HEK293T (cell line): ENCODE data around the gene PTPRD.

Experiments used
- CTCF ChIA-PET: fragments of 350-600 bp; formaldehyde crosslinking; extraction: SDS; loops from one replicate; lab custom pipeline; 2021; ENCODE audit warnings: antibody characterized with exemption, inconsistent platforms; lab: Yijun Ruan, JAX
- POLR2A ChIA-PET: fragments of 350-600 bp; formaldehyde crosslinking; extraction: SDS; loops from one replicate; lab custom pipeline; 2020; ENCODE audit warnings: antibody characterized with exemption, inconsistent platforms; lab: Yijun Ruan, JAX
- DNase-seq: peaks from one replicate; pipeline ENCODE4 v3.0.0; 2012; ENCODE audit warnings: mixed read lengths; ENCODE audit errors: extremely low spot score
- ARNT ChIP-seq: fragments of 450-650 bp; IDR thresholded peaks from 2 replicates; pipeline ENCODE4 v1.6.1; 2017; ENCODE audit warnings: mild to moderate bottlenecking
- BHLHE40 ChIP-seq: fragments of 450-650 bp; IDR thresholded peaks from 2 replicates; pipeline ENCODE4 v1.6.1; 2016; ENCODE audit warnings: mild to moderate bottlenecking, moderate library complexity, borderline replicate concordance
- CTBP1 ChIP-seq: fragments of 450-650 bp; IDR thresholded peaks from 2 replicates; pipeline ENCODE4 v1.6.1; 2016; ENCODE audit warnings: borderline replicate concordance
- ELF4 ChIP-seq: fragments of 450-650 bp; IDR thresholded peaks from 2 replicates; pipeline ENCODE4 v1.6.1; 2017; ENCODE audit warnings: antibody characterized with exemption
- FOXA1 ChIP-seq: fragments of 450-650 bp; IDR thresholded peaks from 2 replicates; pipeline ENCODE4 v1.6.1; 2016; ENCODE audit warnings: mild to moderate bottlenecking
- FOXK2 ChIP-seq: fragments of 450-650 bp; IDR thresholded peaks from 2 replicates; pipeline ENCODE4 v1.6.1; 2016; ENCODE audit warnings: mild to moderate bottlenecking
- FOXM1 ChIP-seq: fragments of 450-650 bp; IDR thresholded peaks from 2 replicates; pipeline ENCODE4 v1.6.1; 2017; ENCODE audit warnings: mild to moderate bottlenecking, borderline replicate concordance
- HDGF ChIP-seq: fragments of 450-650 bp; IDR thresholded peaks from 2 replicates; pipeline ENCODE4 v1.6.1; 2017; ENCODE audit warnings: antibody characterized with exemption, borderline replicate concordance
- L3MBTL2 ChIP-seq: fragments of 450-650 bp; conservative IDR thresholded peaks from 2 replicates; pipeline ENCODE4 v1.6.1; 2016; ENCODE audit warnings: mild to moderate bottlenecking
- LEF1 ChIP-seq: fragments of 450-650 bp; IDR thresholded peaks from 2 replicates; pipeline ENCODE4 v1.6.1; 2017; ENCODE audit warnings: mild to moderate bottlenecking, borderline replicate concordance
- NFRKB ChIP-seq: fragments of 450-650 bp; IDR thresholded peaks from 2 replicates; pipeline ENCODE4 v1.6.1; 2016; ENCODE audit warnings: mild to moderate bottlenecking, moderate library complexity
- SP1 ChIP-seq: fragments of 450-650 bp; IDR thresholded peaks from 2 replicates; pipeline ENCODE4 v1.6.1; 2017
- SUZ12 ChIP-seq: fragments of 450-650 bp; IDR thresholded peaks from 2 replicates; pipeline ENCODE4 v1.6.1; 2016; ENCODE audit warnings: mild to moderate bottlenecking
- TARDBP ChIP-seq: fragments of 450-650 bp; IDR thresholded peaks from 2 replicates; pipeline ENCODE4 v1.6.1; 2016
- ZNF384 ChIP-seq: fragments of 450-650 bp; IDR thresholded peaks from 2 replicates; pipeline ENCODE4 v1.6.1; 2016
- TF ChIP-seq, protein P1 (sequence below): fragments of 450-650 bp; IDR thresholded peaks from 2 replicates; pipeline ENCODE4 v1.6.1; 2016

Gene PTPRD

DNA sequence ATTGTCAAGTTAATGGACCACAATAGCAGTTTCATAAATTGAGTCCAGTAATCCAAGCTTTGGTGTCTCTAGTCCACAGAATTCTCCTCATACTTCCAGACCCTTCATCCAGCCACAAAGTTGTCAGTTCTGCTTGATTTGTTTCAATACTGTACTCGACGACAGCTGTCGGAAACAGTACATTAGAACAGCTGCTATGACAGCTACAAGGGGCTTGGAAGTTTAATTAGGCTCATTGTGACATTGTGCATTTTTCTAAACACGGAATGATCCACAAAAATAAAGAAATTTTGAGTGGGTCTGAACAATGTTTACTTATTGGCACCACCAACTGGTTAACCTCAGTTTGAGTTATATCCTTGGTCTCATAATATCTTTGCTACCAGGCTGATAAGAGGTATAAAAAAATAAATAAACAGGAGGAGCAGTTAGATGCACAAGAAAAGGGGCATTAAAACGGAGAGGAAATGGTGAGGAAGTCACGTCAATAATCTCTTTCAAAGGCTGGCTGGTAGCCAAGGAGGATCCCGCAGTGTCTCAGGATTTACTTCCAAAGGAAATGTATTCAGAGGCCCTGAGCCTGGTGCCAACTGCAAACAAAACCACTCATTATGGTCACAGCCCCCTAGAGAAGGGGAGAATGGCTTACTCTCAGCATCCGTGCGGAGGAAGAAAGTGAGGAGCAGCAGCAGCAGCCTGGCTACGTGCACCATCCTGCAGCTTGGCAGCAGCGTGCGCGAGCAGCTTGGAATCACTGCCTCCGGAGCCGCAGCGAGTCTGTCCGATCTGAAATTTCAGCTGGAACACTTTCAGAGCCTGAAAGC, 1879.5 kb downstream of the PTPRD start:
- TF ChIP-seq LEF1, result no peak
- no peak for TF ChIP-seq CTBP1
- TF ChIP-seq BHLHE40, result no peak
- no peak for TF ChIP-seq FOXM1
- no peak for TF ChIP-seq FOXK2
- no peak for TF ChIP-seq TARDBP
- TF ChIP-seq, protein P1, sequence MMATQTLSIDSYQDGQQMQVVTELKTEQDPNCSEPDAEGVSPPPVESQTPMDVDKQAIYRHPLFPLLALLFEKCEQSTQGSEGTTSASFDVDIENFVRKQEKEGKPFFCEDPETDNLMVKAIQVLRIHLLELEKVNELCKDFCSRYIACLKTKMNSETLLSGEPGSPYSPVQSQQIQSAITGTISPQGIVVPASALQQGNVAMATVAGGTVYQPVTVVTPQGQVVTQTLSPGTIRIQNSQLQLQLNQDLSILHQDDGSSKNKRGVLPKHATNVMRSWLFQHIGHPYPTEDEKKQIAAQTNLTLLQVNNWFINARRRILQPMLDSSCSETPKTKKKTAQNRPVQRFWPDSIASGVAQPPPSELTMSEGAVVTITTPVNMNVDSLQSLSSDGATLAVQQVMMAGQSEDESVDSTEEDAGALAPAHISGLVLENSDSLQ, result no peak
- TF ChIP-seq ELF4, result no peak
- no peak for TF ChIP-seq HDGF
- TF ChIP-seq ZNF384, result no peak
- TF ChIP-seq FOXA1, result no peak
- no peak for TF ChIP-seq SUZ12
- TF ChIP-seq NFRKB, result no peak
- TF ChIP-seq SP1, result no peak
- no peak for TF ChIP-seq L3MBTL2
- TF ChIP-seq ARNT, result no peak
- ChIA-PET POLR2A (no interaction called here), CTCF (no interaction called here)
- peak; percentile 27 for DNase-seq

DNA sequence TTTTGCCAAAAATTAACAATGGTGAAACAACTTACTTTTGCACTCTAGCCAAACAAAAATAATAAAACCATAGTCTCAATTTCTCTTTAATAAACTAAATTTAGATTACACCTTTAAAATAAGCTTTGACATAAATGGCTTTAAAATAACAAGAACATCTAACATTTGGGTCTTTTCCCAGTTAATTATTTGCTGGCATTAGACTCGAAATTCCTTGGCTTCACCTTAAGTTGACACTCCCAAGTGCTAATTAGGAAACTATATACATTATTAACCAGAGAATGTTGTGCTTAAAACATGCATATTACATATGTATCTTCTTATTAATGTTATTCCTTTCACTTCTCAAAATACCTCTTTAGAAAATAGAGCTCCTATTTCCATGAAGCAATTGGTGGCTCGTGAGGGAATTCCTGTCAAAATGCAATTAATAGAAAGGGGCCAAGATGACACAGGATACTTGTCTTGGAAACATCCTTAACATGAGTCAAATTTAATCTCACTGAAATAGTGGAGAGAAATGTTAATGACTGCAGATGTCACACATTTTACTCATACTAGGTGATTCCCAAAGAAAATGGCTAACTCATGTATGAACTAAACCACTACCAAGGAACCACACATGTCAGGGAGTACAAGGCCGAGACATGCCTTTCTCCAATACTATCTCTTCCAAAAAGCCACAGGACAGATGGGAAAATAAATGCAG, 1880.3 kb downstream of the PTPRD start:
- no peak for DNase-seq
- TF ChIP-seq BHLHE40 (no peak), ARNT (no peak), TARDBP (no peak), HDGF (no peak), ZNF384 (no peak), L3MBTL2 (no peak), FOXK2 (no peak), ELF4 (no peak), LEF1 (no peak), SUZ12 (no peak), SP1 (no peak), FOXM1 (no peak)
- POLR2A ChIA-PET, result no interaction called here
- CTCF ChIA-PET, result interaction anchor here (0.8 kb wide), 1 partner anchor 1317 kb away, joined by 3 read pairs; no protein-coding TSS in a partner anchor

- POLR2A ChIA-PET, result no interaction called here
- TF ChIP-seq LEF1, result no peak
- TF ChIP-seq ARNT, result no peak
- no peak for TF ChIP-seq BHLHE40
- TF ChIP-seq HDGF, result no peak
- TF ChIP-seq CTBP1, result no peak
- no peak for TF ChIP-seq FOXK2
- TF ChIP-seq FOXA1, result no peak
- no peak for TF ChIP-seq NFRKB
- TF ChIP-seq SP1, result no peak
- TF ChIP-seq ELF4, result no peak
- no peak for TF ChIP-seq FOXM1
- TF ChIP-seq, protein P1, result no peak
- no peak for TF ChIP-seq TARDBP
- TF ChIP-seq L3MBTL2, result no peak
- no peak for DNase-seq
- CTCF ChIA-PET, result no interaction called here
Measured at GRCh38 chr9:8730618-8731017, 1882.2 kb downstream of the PTPRD start.

GRCh38 chr9:8728910-8729309, 1883.9 kb downstream of the PTPRD start:
- TF ChIP-seq SUZ12, result no peak
- no peak for TF ChIP-seq BHLHE40
- TF ChIP-seq ELF4, result no peak
- no peak for TF ChIP-seq HDGF
- TF ChIP-seq FOXA1, result no peak
- no peak for TF ChIP-seq SP1
- TF ChIP-seq NFRKB, result no peak
- no peak for TF ChIP-seq FOXM1
- TF ChIP-seq TARDBP, result no peak
- no peak for TF ChIP-seq LEF1
- TF ChIP-seq, protein P1, result no peak
- no peak for TF ChIP-seq L3MBTL2
- TF ChIP-seq ZNF384, result no peak
- TF ChIP-seq FOXK2, result no peak
- no peak for TF ChIP-seq ARNT
- TF ChIP-seq CTBP1, result no peak
- DNase-seq, result no peak
- ChIA-PET CTCF (no interaction called here), POLR2A (no interaction called here)

DNA sequence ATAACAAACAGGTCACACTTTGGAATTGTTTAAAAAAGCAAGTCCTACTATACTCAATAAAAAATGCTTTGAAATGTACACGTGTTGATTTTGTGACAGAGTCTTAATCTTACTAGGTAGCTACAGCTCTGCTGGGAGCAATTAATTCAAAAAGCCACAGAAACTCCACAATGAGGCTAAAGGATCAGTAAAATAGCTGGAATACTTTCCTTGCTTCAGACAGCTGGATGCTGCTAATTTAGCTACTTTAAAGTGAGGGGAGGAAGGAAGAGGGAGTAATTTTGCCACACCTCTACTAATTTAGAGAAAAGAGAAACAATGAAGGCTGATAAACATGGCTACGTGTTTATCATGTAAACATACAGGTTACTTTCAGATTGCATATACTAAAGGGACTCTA, 1885.6 kb downstream of the PTPRD start:
- TF ChIP-seq LEF1, result no peak
- TF ChIP-seq FOXK2, result no peak
- TF ChIP-seq ELF4, result no peak
- no peak for TF ChIP-seq ARNT
- no peak for TF ChIP-seq FOXM1
- TF ChIP-seq BHLHE40, result no peak
- TF ChIP-seq, protein P1, result no peak
- no peak for TF ChIP-seq SP1
- ChIA-PET POLR2A (no interaction called here), CTCF (no interaction called here)
- DNase-seq, result no peak
